HG03442 (cell line): Measurements from ENCODE around the gene DCC.

ENCODE experiments used
- ATAC-seq: cut with Tn5 transposase; IDR thresholded peaks from one replicate; pipeline ENCODE4 v1.9.1; 2021; ENCODE audit warnings: mild to moderate bottlenecking, moderate library complexity; ENCODE audit not compliant: unreplicated experiment

DCC gene

GRCh38 chr18:52667463-52668065, 327.6 kb downstream of the DCC start:
- ATAC-seq: no peak

GRCh38 chr18:52670896-52671295, 330.9 kb downstream of the DCC start:
- no peak for ATAC-seq

- ATAC-seq: no peak
Observed at GRCh38 chr18:52678034-52678433, 338.0 kb downstream of the DCC start.

- ATAC-seq: no peak
Observed at GRCh38 chr18:52678551-52678950, 338.6 kb downstream of the DCC start.

GRCh38 chr18:52679354-52679753, 339.4 kb downstream of the DCC start:
- ATAC-seq: no peak

- no peak for ATAC-seq
Observed at GRCh38 chr18:52682260-52682659, 342.3 kb downstream of the DCC start.

GRCh38 chr18:52685316-52685715, 345.3 kb downstream of the DCC start:
- ATAC-seq: no peak

GRCh38 chr18:52691841-52692240, 351.8 kb downstream of the DCC start:
- ATAC-seq: no peak

GRCh38 chr18:52694804-52695203, 354.8 kb downstream of the DCC start:
- no peak for ATAC-seq

- ATAC-seq: no peak
Observed at GRCh38 chr18:52700116-52700515, 360.1 kb downstream of the DCC start.

GRCh38 chr18:52700816-52701215, 360.8 kb downstream of the DCC start:
- no peak for ATAC-seq

GRCh38 chr18:52701219-52701935, 361.4 kb downstream of the DCC start:
- ATAC-seq: no peak

- no peak for ATAC-seq
Observed at GRCh38 chr18:52715421-52715820, 375.4 kb downstream of the DCC start.

- ATAC-seq: no peak
Observed at GRCh38 chr18:52715991-52716390, 376.0 kb downstream of the DCC start.

- ATAC-seq: no peak
Observed at GRCh38 chr18:52716973-52717372, 377.0 kb downstream of the DCC start.

- ATAC-seq: no peak
Observed at GRCh38 chr18:52722904-52723303, 382.9 kb downstream of the DCC start.

- ATAC-seq: no peak
Observed at GRCh38 chr18:52723550-52723970, 383.6 kb downstream of the DCC start.

- no peak for ATAC-seq
Observed at GRCh38 chr18:52730972-52731619, 391.1 kb downstream of the DCC start.

- no peak for ATAC-seq
Observed at GRCh38 chr18:52738946-52739345, 398.9 kb downstream of the DCC start.

- no peak for ATAC-seq
Observed at GRCh38 chr18:52746986-52747385, 407.0 kb downstream of the DCC start.

GRCh38 chr18:52747869-52748268, 407.9 kb downstream of the DCC start:
- no peak for ATAC-seq

- no peak for ATAC-seq
Observed at GRCh38 chr18:52748343-52748742, 408.3 kb downstream of the DCC start.
